HepG2 (cell line): ENCODE measurements around the gene ZNF629. TPM values are rescaled to one million over a fixed set of nuclear protein-coding genes. Genes with fewer than 3 reads are reported as not detected.

Experiments used
- GLI4 ChIP-seq: sonication (generic); formaldehyde crosslinking; IDR thresholded peaks from 2 replicates; pipeline ENCODE4 v1.5.1; 2020; ENCODE audit warnings: missing genetic modification reagents, mild to moderate bottlenecking, moderate library complexity, borderline replicate concordance
- GTF3A ChIP-seq: sonication (generic); formaldehyde crosslinking; conservative IDR thresholded peaks from 2 replicates; pipeline ENCODE4 v1.4.0; 2020; ENCODE audit warnings: mild to moderate bottlenecking, missing genetic modification reagents
- HNF4G ChIP-seq, 2 experiments: sonication (generic) in 1 of 2; formaldehyde crosslinking in 1 of 2; IDR thresholded peaks; 2 replicates each; pipeline versions ENCODE4 v1.4.0 to v1.6.1; 2011 to 2020; ENCODE audit warnings: borderline replicate concordance in 2 of 2, low read depth in 2 of 2, mild to moderate bottlenecking in 2 of 2, low read length in 1 of 2, missing genetic modification reagents in 1 of 2, moderate library complexity in 1 of 2
- MED1 ChIP-seq: sonication (generic); formaldehyde crosslinking; IDR thresholded peaks from 2 replicates; pipeline ENCODE4 v1.4.0; 2020; ENCODE audit warnings: missing genetic modification reagents
- MEIS2 ChIP-seq: sonication (generic); formaldehyde crosslinking; IDR thresholded peaks from 2 replicates; pipeline ENCODE4 v1.9.0; 2021; ENCODE audit warnings: mild to moderate bottlenecking, missing genetic modification reagents
- MNT ChIP-seq: fragments of 450-650 bp; IDR thresholded peaks from 2 replicates; pipeline ENCODE4 v1.6.1; 2016
- NCOR1 ChIP-seq: fragments of 200-600 bp; sonication (generic); IDR thresholded peaks from 2 replicates; pipeline ENCODE4 v1.7.0; 2017; ENCODE audit warnings: antibody characterized with exemption, low read length, borderline replicate concordance
- NFYB ChIP-seq: sonication (generic); formaldehyde crosslinking; IDR thresholded peaks from 2 replicates; pipeline ENCODE4 v1.4.0; 2020; ENCODE audit warnings: missing genetic modification reagents
- PATZ1 ChIP-seq: sonication (generic); formaldehyde crosslinking; IDR thresholded peaks from 2 replicates; pipeline ENCODE4 v1.4.0; 2020; ENCODE audit warnings: missing genetic modification reagents
- RXRA ChIP-seq: sonication (generic); formaldehyde crosslinking; IDR thresholded peaks from 2 replicates; pipeline ENCODE4 v1.5.1; 2020; ENCODE audit warnings: missing genetic modification reagents
- SETDB1 ChIP-seq: sonication (generic); formaldehyde crosslinking; IDR thresholded peaks from 2 replicates; pipeline ENCODE4 v1.5.1; 2020; ENCODE audit warnings: missing genetic modification reagents, mild to moderate bottlenecking, borderline replicate concordance
- SKI ChIP-seq: fragments of 450-650 bp; IDR thresholded peaks from one replicate; pipeline ENCODE4 v1.6.1; 2018; ENCODE audit warnings: mild to moderate bottlenecking; ENCODE audit not compliant: partially characterized antibody
- TEAD3 ChIP-seq: optimal IDR thresholded peaks from 2 replicates; pipeline ENCODE3; 2016; ENCODE audit warnings: borderline replicate concordance
- XRCC5 ChIP-seq: fragments of 200-400 bp; formaldehyde crosslinking; optimal IDR thresholded peaks from 2 replicates; pipeline ENCODE3; 2017; ENCODE audit warnings: mild to moderate bottlenecking, low read length
- ZBTB21 ChIP-seq: sonication (generic); formaldehyde crosslinking; IDR thresholded peaks from 2 replicates; pipeline ENCODE4 v1.4.0; 2020; ENCODE audit warnings: missing genetic modification reagents
- ZBTB4 ChIP-seq: sonication (generic); formaldehyde crosslinking; IDR thresholded peaks from 2 replicates; pipeline ENCODE4 v1.4.0; 2020; ENCODE audit warnings: missing genetic modification reagents, mild to moderate bottlenecking, borderline replicate concordance
- ZMYM4 ChIP-seq: sonication (generic); formaldehyde crosslinking; IDR thresholded peaks from 2 replicates; pipeline ENCODE4 v1.8.1; 2023; ENCODE audit warnings: mild to moderate bottlenecking, missing genetic modification reagents
- ZNF292 ChIP-seq: sonication (generic); formaldehyde crosslinking; IDR thresholded peaks from 2 replicates; pipeline ENCODE4 v1.8.1; 2022; ENCODE audit warnings: mild to moderate bottlenecking, low read depth, missing genetic modification reagents, borderline replicate concordance
- ZNF879 ChIP-seq: sonication (generic); formaldehyde crosslinking; IDR thresholded peaks from 2 replicates; pipeline ENCODE4 v1.8.1; 2023; ENCODE audit warnings: missing genetic modification reagents
- polyA plus RNA-seq, 8 experiments: library from polyadenylated mRNA; depleted of rRNA in 3 of 8; stranded (reverse) in 7 of 8; unstranded in 1 of 8; fragments of >200 nt; fragmentation: Illumina TruSeq in 4 of 8; extraction: Trizol in 4 of 8; gene quantifications; 2 replicates each; pipeline versions ENCODE4 v1.2.1 to v1.2.3, GENCODE V29; 2011 to 2016; ENCODE audit warnings: low read depth in 4 of 8, missing spikeins in 1 of 8, mixed read lengths in 1 of 8; ENCODE audit not compliant: insufficient read depth in 1 of 8
- total RNA-seq, 5 experiments: library from RNA; depleted of rRNA; stranded (reverse); fragments of >200 nt; fragmentation: Illumina TruSeq; extraction: Trizol; gene quantifications; 2 replicates each; pipeline ENCODE4 v1.2.3, GENCODE V29; 2016; ENCODE audit warnings: low read depth in 1 of 5
- TF ChIP-seq, protein P1 (sequence below): IDR thresholded peaks from 2 replicates; pipeline ENCODE4 v1.6.1; 2016; ENCODE audit warnings: low read depth, borderline replicate concordance
- TF ChIP-seq, protein P2 (sequence below): sonication (generic); formaldehyde crosslinking; IDR thresholded peaks from 2 replicates; pipeline ENCODE4 v1.4.0; 2020; ENCODE audit warnings: missing genetic modification reagents

Gene ZNF629
- total and polyA plus RNA-seq, 2 of the 13 experiments (the other 11 are each of a cell fraction or from before 2014, with no cell fraction given) = 6.1 to 16.5 TPM

DNA sequence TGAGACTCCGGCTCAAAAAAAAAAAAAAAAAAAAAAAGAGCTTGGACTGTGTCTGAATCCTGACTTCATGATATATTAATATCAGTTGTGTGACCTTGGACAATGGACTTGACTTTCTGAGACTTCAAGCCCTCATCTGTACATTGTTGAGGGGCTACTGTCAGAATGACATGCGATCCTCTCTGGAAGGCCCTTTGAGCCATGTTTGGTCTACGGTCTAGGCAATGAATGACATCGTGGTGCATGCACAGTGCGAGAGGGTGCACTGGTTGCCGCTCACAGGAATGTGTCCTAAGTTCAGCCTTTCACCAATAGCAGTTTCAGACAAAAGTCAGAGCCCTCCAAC, 43.0 kb upstream of the ZNF629 start (continued):
- peak; percentile 88 for TF ChIP-seq TEAD3 (CRISPR knock-in tag)
- peak; percentile 68; the same call in 1 of the 2 replicates for TF ChIP-seq ZNF292 (CRISPR knock-in tag)
- no peak for TF ChIP-seq MEIS2 (CRISPR knock-in tag)
- 0 out of 2 replicates have a peak, but pooled peaks have one; percentile 8 for TF ChIP-seq MNT
- peak; percentile 30 for TF ChIP-seq HNF4G (IDR thresholded peaks at IDR 0.05; ENCODE audit: borderline replicate concordance, low read depth, low read length)
- no peak for TF ChIP-seq HNF4G (CRISPR knock-in tag; IDR thresholded peaks at IDR 0.05; ENCODE audit: borderline replicate concordance, low read depth)
- no peak for TF ChIP-seq GTF3A (CRISPR knock-in tag)
- peak; percentile 40; the same call in 1 of the 2 replicates for TF ChIP-seq ZMYM4 (CRISPR knock-in tag)
- peak; percentile 77 for TF ChIP-seq NCOR1
- TF ChIP-seq RXRA (CRISPR knock-in tag) = 0 out of 2 replicates have a peak, but pooled peaks have one; percentile 7
- TF ChIP-seq PATZ1 (CRISPR knock-in tag) = no peak
- peak; percentile 43 for TF ChIP-seq SKI
- 0 out of 2 replicates have a peak, but pooled peaks have one; percentile 44 for TF ChIP-seq MED1 (CRISPR knock-in tag)
- TF ChIP-seq, protein P1, sequence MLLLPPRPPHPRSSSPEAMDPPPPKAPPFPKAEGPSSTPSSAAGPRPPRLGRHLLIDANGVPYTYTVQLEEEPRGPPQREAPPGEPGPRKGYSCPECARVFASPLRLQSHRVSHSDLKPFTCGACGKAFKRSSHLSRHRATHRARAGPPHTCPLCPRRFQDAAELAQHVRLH (CRISPR knock-in tag) = 0 out of 2 replicates have a peak, but pooled peaks have one; percentile 11
- TF ChIP-seq, protein P2, sequence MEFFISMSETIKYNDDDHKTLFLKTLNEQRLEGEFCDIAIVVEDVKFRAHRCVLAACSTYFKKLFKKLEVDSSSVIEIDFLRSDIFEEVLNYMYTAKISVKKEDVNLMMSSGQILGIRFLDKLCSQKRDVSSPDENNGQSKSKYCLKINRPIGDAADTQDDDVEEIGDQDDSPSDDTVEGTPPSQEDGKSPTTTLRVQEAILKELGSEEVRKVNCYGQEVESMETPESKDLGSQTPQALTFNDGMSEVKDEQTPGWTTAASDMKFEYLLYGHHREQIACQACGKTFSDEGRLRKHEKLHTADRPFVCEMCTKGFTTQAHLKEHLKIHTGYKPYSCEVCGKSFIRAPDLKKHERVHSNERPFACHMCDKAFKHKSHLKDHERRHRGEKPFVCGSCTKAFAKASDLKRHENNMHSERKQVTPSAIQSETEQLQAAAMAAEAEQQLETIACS (CRISPR knock-in tag) = no peak
- no peak for TF ChIP-seq NFYB (CRISPR knock-in tag)
- TF ChIP-seq GLI4 (CRISPR knock-in tag) = no peak
- no peak for TF ChIP-seq ZBTB21 (CRISPR knock-in tag)
- TF ChIP-seq ZBTB4 (CRISPR knock-in tag) = no peak
- TF ChIP-seq SETDB1 (CRISPR knock-in tag) = no peak
- no peak for TF ChIP-seq ZNF879 (CRISPR knock-in tag)
- peak; percentile 26 for TF ChIP-seq XRCC5
